Lower lobe of right lung (tissue), 2 donors: ENCODE results near the gene EP400. TPM values are rescaled to one million over a fixed set of nuclear protein-coding genes. Genes with fewer than 3 reads are reported as not detected.
"Not testable (repeated sequence)": the region's sequence is repeated elsewhere in the genome, so short reads cannot be mapped to it uniquely, and the experiment has no call there.

Experiments used
- ATAC-seq, 2 donors: fragments of 200-7000 bp; cut with Tn5 transposase; one replicate each; pipeline ENCODE4 v1.9.1; 2020 to 2022; ENCODE audit warnings: mild to moderate bottlenecking in 2 of 2, moderate library complexity in 2 of 2
- DNase-seq: peaks from one replicate; pipeline ENCODE4 v3.0.0-alpha.2; 2020
- H3K27ac ChIP-seq: fragments of 200-600 bp; one replicate; pipeline ENCODE4 v1.8.0; 2022
- H3K27me3 ChIP-seq: fragments of 200-600 bp; one replicate; pipeline ENCODE4 v1.8.0; 2022; ENCODE audit warnings: low read depth
- H3K36me3 ChIP-seq: fragments of 200-600 bp; one replicate; pipeline ENCODE4 v1.8.0; 2022; ENCODE audit warnings: mild to moderate bottlenecking
- H3K4me1 ChIP-seq: fragments of 200-600 bp; one replicate; pipeline ENCODE4 v1.8.0; 2022
- H3K4me3 ChIP-seq: fragments of 200-600 bp; one replicate; pipeline ENCODE4 v1.8.0; 2022; ENCODE audit warnings: mild to moderate bottlenecking
- H3K9me3 ChIP-seq: fragments of 200-600 bp; one replicate; pipeline ENCODE4 v1.8.0; 2022
- intact Hi-C: fragments of 100-400 bp; cut with DNase I; formaldehyde crosslinking; loops from one replicate; pipeline ENCODE4 v1.11.0; 2022
- total RNA-seq: library from RNA; stranded (reverse); fragmentation: NEBNext Ultra II Directional; extraction: Animal tissue kit (Norgen Biotek cat#: 25700); gene quantifications from one replicate; pipeline ENCODE4 v1.2.1, GENCODE V29; 2021
- TF ChIP-seq, protein P1 (sequence below): fragments of 200-600 bp; IDR thresholded peaks from one replicate; pipeline ENCODE4 v1.8.0; 2022; ENCODE audit warnings: antibody characterized with exemption, mild to moderate bottlenecking
- donor health status: DM: no; HTN: yes; CAD: no; lungs with severe emphysema.

Gene EP400
- total RNA-seq, 1 donor from 2014 or later, result 46.2 TPM

GRCh38 chr12:132099739-132100138 lies 150.0 kb downstream of the EP400 start:
- Histone ChIP-seq H3K27me3 (no peaks in the 10 kb centered on the region), H3K4me1 (no peaks in the 10 kb centered on the region), H3K27ac (no peak overlapping the region), H3K9me3 (no peaks in the 10 kb centered on the region), H3K4me3 (no peak overlapping the region), H3K36me3 (peaks cover 13% of the 10 kb centered on the region)
- intact Hi-C loops, result no loop called here
- DNase-seq (no peak), ATAC-seq (peak in 1 of 2 donors; percentile 21)
- TF ChIP-seq, protein P1, sequence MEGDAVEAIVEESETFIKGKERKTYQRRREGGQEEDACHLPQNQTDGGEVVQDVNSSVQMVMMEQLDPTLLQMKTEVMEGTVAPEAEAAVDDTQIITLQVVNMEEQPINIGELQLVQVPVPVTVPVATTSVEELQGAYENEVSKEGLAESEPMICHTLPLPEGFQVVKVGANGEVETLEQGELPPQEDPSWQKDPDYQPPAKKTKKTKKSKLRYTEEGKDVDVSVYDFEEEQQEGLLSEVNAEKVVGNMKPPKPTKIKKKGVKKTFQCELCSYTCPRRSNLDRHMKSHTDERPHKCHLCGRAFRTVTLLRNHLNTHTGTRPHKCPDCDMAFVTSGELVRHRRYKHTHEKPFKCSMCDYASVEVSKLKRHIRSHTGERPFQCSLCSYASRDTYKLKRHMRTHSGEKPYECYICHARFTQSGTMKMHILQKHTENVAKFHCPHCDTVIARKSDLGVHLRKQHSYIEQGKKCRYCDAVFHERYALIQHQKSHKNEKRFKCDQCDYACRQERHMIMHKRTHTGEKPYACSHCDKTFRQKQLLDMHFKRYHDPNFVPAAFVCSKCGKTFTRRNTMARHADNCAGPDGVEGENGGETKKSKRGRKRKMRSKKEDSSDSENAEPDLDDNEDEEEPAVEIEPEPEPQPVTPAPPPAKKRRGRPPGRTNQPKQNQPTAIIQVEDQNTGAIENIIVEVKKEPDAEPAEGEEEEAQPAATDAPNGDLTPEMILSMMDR, result no peak

- DNase-seq (no peak), ATAC-seq (no peak)
- Histone ChIP-seq H3K4me1 (no peaks in the 10 kb centered on the region), H3K27ac (no peak overlapping the region), H3K27me3 (no peaks in the 10 kb centered on the region), H3K4me3 (no peak overlapping the region), H3K36me3 (peaks cover 19% of the 10 kb centered on the region), H3K9me3 (no peaks in the 10 kb centered on the region)
- TF ChIP-seq, protein P1, result no peak
- intact Hi-C loops, result no loop called here
These were observed 150.7 kb downstream of the EP400 start for GRCh38 chr12:132100306-132101065.

- intact Hi-C loops, result no loop called here
- DNase-seq (no peak), ATAC-seq (no peak)
- TF ChIP-seq, protein P1, result no peak
- no peaks in the 10 kb centered on the region for H3K9me3 ChIP-seq
- no peak overlapping the region for H3K27ac ChIP-seq
- H3K27me3 ChIP-seq, result no peaks in the 10 kb centered on the region
- H3K4me3 ChIP-seq, result no peak overlapping the region
- peaks cover 33% of the 10 kb centered on the region for H3K36me3 ChIP-seq
- no peaks in the 10 kb centered on the region for H3K4me1 ChIP-seq
These were observed 152.6 kb downstream of the EP400 start for GRCh38 chr12:132102297-132102696.

GRCh38 chr12:132103072-132103471 lies 153.3 kb downstream of the EP400 start:
- intact Hi-C loops, H3K27ac ChIP-seq, DNase-seq, H3K4me1 ChIP-seq, H3K4me3 ChIP-seq, H3K27me3 ChIP-seq, H3K9me3 ChIP-seq, ATAC-seq: not testable (repeated sequence)
- peaks cover 30% of the 10 kb centered on the region for H3K36me3 ChIP-seq

DNA sequence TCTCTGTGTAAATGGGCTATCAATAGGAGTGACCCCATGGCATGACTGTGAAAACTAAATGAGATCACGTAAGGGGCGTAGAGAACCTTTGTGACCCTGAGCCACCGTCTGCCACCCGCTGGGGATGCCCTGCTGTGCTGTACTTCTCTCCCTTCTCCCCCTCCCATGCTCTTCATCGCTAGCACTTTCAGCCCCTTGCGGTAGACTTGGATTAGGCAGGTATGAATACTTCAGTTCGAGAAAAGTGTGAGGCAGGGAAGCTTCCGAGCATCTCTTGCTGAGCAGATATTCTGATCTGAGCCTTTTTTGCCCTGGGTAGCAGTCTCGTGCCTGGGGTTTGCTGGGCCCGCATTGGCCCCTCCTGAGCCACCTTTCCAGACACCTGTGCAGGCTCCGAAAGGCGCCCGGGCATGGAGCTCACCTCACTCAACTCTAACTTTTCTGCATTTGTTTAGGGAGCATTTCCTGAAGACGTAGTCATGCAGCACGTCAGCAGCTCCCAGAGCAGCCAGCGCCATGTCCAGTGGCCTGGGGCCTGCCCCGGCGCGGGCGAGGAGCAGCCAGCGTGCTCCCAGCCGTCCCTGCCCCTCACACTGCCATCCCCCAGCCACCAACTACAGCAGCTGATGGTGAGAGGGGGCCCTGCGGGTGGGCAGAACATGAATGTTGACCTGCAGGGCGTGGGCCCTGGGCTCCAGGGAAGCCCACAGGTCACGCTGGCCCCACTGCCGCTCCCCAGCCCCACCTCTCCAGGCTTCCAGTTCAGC lies 154.0 kb downstream of the EP400 start:
- ATAC-seq (peak; percentile 12 to 29), DNase-seq (no peak)
- H3K27ac ChIP-seq, result no peak overlapping the region
- no peaks in the 10 kb centered on the region for H3K9me3 ChIP-seq
- no peaks in the 10 kb centered on the region for H3K4me1 ChIP-seq
- peaks cover 36% of the 10 kb centered on the region for H3K36me3 ChIP-seq
- H3K4me3 ChIP-seq, result no peak overlapping the region
- TF ChIP-seq, protein P1, result no peak
- intact Hi-C loops, result no loop called here
- H3K27me3 ChIP-seq, result no peaks in the 10 kb centered on the region

DNA sequence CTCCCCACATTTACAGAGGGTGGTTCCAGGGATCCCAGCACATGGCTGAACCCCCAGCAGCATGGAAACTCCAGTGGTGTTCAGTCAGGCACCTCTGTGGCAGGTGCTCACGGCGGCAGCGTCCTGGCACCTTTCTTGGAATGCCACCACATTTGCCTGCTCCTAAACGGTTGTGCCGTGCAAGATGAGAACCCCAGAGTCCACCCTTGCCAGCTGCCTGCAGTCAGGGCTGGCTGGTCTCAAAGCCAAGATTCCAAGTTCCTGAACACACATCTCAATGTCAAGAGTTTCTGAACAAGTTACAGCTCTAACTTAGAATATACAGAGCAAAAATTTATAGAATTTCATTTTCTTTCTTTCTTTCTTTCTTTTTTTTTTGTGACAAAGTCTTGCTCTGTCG lies 155.7 kb downstream of the EP400 start:
- no peak overlapping the region for H3K27ac ChIP-seq
- peaks cover 46% of the 10 kb centered on the region for H3K36me3 ChIP-seq
- H3K9me3 ChIP-seq, result no peaks in the 10 kb centered on the region
- ATAC-seq (no peak), DNase-seq (no peak)
- TF ChIP-seq, protein P1, result no peak
- intact Hi-C loops, result no loop called here
- H3K4me3 ChIP-seq, result no peak overlapping the region
- no peaks in the 10 kb centered on the region for H3K4me1 ChIP-seq
- H3K27me3 ChIP-seq, result no peaks in the 10 kb centered on the region
